Body of pancreas (tissue), 4 donors: ENCODE measurements around the gene C5AR2.
A peak's percentile ranks its signal among the peaks of the same experiment; 100 is the strongest.

Experiments used
- POLR2A ChIP-seq, 3 donors: fragments of 450-650 bp; IDR thresholded peaks; one replicate each; pipeline ENCODE4 v1.6.1; 2016; ENCODE audit warnings: antibody characterized with exemption in 3 of 3, mild to moderate bottlenecking in 2 of 3
- TF ChIP-seq, protein P1 (sequence below), 7 experiments: fragments of 450-650 bp in 4 of 7; fragments of 200-600 bp in 3 of 7; sonication (generic) in 3 of 7; IDR thresholded peaks; one replicate each; pipeline ENCODE4 v1.5.1; 2016 to 2019; ENCODE audit warnings: antibody characterized with exemption in 7 of 7

- TF ChIP-seq, protein P1, sequence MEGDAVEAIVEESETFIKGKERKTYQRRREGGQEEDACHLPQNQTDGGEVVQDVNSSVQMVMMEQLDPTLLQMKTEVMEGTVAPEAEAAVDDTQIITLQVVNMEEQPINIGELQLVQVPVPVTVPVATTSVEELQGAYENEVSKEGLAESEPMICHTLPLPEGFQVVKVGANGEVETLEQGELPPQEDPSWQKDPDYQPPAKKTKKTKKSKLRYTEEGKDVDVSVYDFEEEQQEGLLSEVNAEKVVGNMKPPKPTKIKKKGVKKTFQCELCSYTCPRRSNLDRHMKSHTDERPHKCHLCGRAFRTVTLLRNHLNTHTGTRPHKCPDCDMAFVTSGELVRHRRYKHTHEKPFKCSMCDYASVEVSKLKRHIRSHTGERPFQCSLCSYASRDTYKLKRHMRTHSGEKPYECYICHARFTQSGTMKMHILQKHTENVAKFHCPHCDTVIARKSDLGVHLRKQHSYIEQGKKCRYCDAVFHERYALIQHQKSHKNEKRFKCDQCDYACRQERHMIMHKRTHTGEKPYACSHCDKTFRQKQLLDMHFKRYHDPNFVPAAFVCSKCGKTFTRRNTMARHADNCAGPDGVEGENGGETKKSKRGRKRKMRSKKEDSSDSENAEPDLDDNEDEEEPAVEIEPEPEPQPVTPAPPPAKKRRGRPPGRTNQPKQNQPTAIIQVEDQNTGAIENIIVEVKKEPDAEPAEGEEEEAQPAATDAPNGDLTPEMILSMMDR (IDR thresholded peaks at IDR 0.05) = peak; percentile 49 to 78 (median 72)
- TF ChIP-seq POLR2A (IDR thresholded peaks at IDR 0.05) = no peak
Observed at GRCh38 chr19:47296036-47296435, 35.9 kb upstream of the C5AR2 start.
